GM23338 (cell line): ENCODE measurements around the gene DNAAF5. TPM values are rescaled to one million over a fixed set of nuclear protein-coding genes. Genes with fewer than 3 reads are reported as not detected.
A peak's percentile ranks its signal among the peaks of the same experiment; 100 is the strongest.

ENCODE experiments used
- ATAC-seq: fragments of 200-7000 bp; cut with Tn5 transposase; 3 replicates; pipeline ENCODE4 v1.9.1; 2020
- DNase-seq: peaks from one replicate; pipeline ENCODE4 v3.0.0-alpha.2; 2015; ENCODE audit warnings: low spot score
- H2AFZ ChIP-seq: fragments of 200-600 bp; sonication (generic); 2 replicates; pipeline ENCODE4 v1.8.0; 2016; ENCODE audit warnings: antibody characterized with exemption, mild to moderate bottlenecking, moderate library complexity
- H3F3A ChIP-seq: fragments of 200-600 bp; sonication (generic); replicated peaks from 2 replicates; pipeline ENCODE4 v1.8.0; 2017; ENCODE audit warnings: antibody characterized with exemption, mixed run types, low read depth
- H3K27ac ChIP-seq: fragments of 200-600 bp; sonication (generic); 2 replicates; pipeline ENCODE4 v1.6.1; 2016; ENCODE audit warnings: low read depth
- H3K27me3 ChIP-seq: fragments of 200-600 bp; sonication (generic); 2 replicates; pipeline ENCODE4 v1.8.0; 2016; ENCODE audit warnings: mild to moderate bottlenecking, mixed run types, moderate library complexity; ENCODE audit not compliant: insufficient read depth
- H3K36me3 ChIP-seq: fragments of 200-600 bp; sonication (generic); 2 replicates; pipeline ENCODE4 v1.8.0; 2016; ENCODE audit warnings: mild to moderate bottlenecking; ENCODE audit not compliant: insufficient read depth
- H3K4me1 ChIP-seq: fragments of 200-600 bp; sonication (generic); 2 replicates; pipeline ENCODE4 v1.8.0; 2016; ENCODE audit warnings: mild to moderate bottlenecking, moderate library complexity; ENCODE audit not compliant: insufficient read depth
- H3K4me2 ChIP-seq: fragments of 200-600 bp; sonication (generic); 2 replicates; pipeline ENCODE4 v1.7.1; 2017; ENCODE audit warnings: mixed run types
- H3K4me3 ChIP-seq: fragments of 200-600 bp; sonication (generic); 2 replicates; pipeline ENCODE4 v1.6.1; 2016; ENCODE audit warnings: mixed run types
- H3K79me2 ChIP-seq: fragments of 200-600 bp; sonication (generic); replicated peaks from 2 replicates; pipeline ENCODE4 v1.8.0; 2017; ENCODE audit warnings: mild to moderate bottlenecking; ENCODE audit not compliant: insufficient read depth
- H3K9me2 ChIP-seq: fragments of 200-600 bp; sonication (generic); 2 replicates; pipeline ENCODE4 v1.8.0; 2017; ENCODE audit not compliant: insufficient read depth
- H4K20me1 ChIP-seq: fragments of 200-600 bp; sonication (generic); replicated peaks from 2 replicates; pipeline ENCODE4 v1.8.0; 2017; ENCODE audit warnings: mild to moderate bottlenecking; ENCODE audit not compliant: insufficient read depth
- H3K27ac Mint-ChIP-seq: 2 replicates; pipeline ENCODE4 v1.8.0; 2020; ENCODE audit warnings: inconsistent platforms, mild to moderate bottlenecking, moderate library complexity, mixed read lengths
- H3K27me3 Mint-ChIP-seq: 3 replicates; pipeline ENCODE4 v1.8.0; 2022; ENCODE audit warnings: low read depth, mild to moderate bottlenecking, moderate library complexity, mixed read lengths, inconsistent platforms; ENCODE audit not compliant: insufficient read depth, poor library complexity
- H3K36me3 Mint-ChIP-seq: 3 replicates; pipeline ENCODE4 v1.8.0; 2021; ENCODE audit warnings: low read depth, mild to moderate bottlenecking, inconsistent platforms, moderate library complexity, mixed read lengths
- H3K4me1 Mint-ChIP-seq: 3 replicates; pipeline ENCODE4 v1.8.0; 2020; ENCODE audit warnings: mild to moderate bottlenecking, inconsistent platforms, mixed read lengths
- H3K4me3 Mint-ChIP-seq: 3 replicates; pipeline ENCODE4 v1.8.0; 2021; ENCODE audit warnings: moderate library complexity, mild to moderate bottlenecking, inconsistent platforms, mixed read lengths
- H3K9me3 Mint-ChIP-seq: 3 replicates; pipeline ENCODE4 v1.8.0; 2020; ENCODE audit warnings: moderate library complexity, mild to moderate bottlenecking, inconsistent platforms, mixed read lengths
- CREB1 ChIP-seq: fragments of 250-450 bp; sonication (Bioruptor Pico); IDR thresholded peaks from 2 replicates; pipeline ENCODE4 v1.5.0; 2020; ENCODE audit warnings: low read depth, mild to moderate bottlenecking, moderate library complexity
- EZH2 ChIP-seq: fragments of 200-600 bp; sonication (generic); IDR thresholded peaks from one replicate; pipeline ENCODE4 v1.8.0; 2017; ENCODE audit warnings: antibody characterized with exemption, mild to moderate bottlenecking, low read depth; ENCODE audit not compliant: unreplicated experiment
- POLR2AphosphoS5 ChIP-seq: IDR thresholded peaks from 2 replicates; pipeline ENCODE4 v1.6.1; 2016; ENCODE audit warnings: antibody characterized with exemption, low read depth
- polyA plus RNA-seq: library from polyadenylated mRNA; unstranded; fragments of >200 nt; fragmentation: Nextera tagmentation; extraction: Ambion mirVana; gene quantifications from 2 replicates; pipeline ENCODE4 v1.2.1, GENCODE V29; 2016
- total RNA-seq: library from RNA; depleted of rRNA; stranded (reverse); fragments of >200 nt; shearing (Covaris generic); gene quantifications from 2 replicates; pipeline ENCODE4 v1.2.3, GENCODE V29; 2014
- TF ChIP-seq, protein P1 (sequence below), 2 experiments: fragments of 200-600 bp in 1 of 2; sonication (generic) in 1 of 2; conservative IDR thresholded peaks; 2 replicates each; pipeline versions ENCODE4 v1.5.1 to v1.6.1; 2016 to 2017; ENCODE audit warnings: antibody characterized with exemption in 2 of 2, low read depth in 2 of 2, mild to moderate bottlenecking in 2 of 2, moderate library complexity in 1 of 2
- TF ChIP-seq, protein P2 (sequence below): fragments of 250-450 bp; sonication (Bioruptor Pico); IDR thresholded peaks from 2 replicates; pipeline ENCODE4 v1.5.0; 2020; ENCODE audit warnings: mild to moderate bottlenecking, moderate library complexity

The DNAAF5 gene
- total and polyA plus RNA-seq, 2 experiments from 2014 or later, result 20.4 to 86.7 TPM

DNA sequence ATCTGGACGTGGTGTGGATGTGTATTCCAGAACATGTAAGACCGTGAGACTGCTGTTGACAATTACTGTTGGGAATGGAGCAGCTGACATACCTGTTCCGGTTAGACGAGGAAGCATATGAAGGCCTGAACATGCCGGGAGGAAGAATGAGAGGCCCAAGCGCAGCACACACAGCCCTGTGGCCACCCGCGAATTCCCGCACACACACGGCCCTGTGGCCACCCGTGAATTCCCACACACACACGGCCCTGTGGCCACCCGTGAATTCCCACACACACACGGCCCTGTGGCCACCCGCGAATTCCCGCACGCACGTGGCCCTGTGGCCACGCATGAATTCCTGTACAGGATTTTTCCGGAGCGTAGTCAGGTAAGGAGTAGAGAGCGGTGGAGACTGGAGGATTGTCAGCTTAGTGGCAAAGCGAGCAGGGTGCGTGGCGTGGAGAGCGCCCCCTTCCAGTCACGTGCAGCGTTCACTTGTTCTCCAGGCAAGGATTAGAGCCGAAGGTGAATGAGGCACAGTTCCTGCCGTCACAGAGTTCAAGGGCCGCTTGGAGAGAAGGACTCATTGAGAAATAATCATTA lies 96.3 kb downstream of the DNAAF5 start:
- no peak for TF ChIP-seq POLR2AphosphoS5
- TF ChIP-seq, protein P1, sequence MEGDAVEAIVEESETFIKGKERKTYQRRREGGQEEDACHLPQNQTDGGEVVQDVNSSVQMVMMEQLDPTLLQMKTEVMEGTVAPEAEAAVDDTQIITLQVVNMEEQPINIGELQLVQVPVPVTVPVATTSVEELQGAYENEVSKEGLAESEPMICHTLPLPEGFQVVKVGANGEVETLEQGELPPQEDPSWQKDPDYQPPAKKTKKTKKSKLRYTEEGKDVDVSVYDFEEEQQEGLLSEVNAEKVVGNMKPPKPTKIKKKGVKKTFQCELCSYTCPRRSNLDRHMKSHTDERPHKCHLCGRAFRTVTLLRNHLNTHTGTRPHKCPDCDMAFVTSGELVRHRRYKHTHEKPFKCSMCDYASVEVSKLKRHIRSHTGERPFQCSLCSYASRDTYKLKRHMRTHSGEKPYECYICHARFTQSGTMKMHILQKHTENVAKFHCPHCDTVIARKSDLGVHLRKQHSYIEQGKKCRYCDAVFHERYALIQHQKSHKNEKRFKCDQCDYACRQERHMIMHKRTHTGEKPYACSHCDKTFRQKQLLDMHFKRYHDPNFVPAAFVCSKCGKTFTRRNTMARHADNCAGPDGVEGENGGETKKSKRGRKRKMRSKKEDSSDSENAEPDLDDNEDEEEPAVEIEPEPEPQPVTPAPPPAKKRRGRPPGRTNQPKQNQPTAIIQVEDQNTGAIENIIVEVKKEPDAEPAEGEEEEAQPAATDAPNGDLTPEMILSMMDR (conservative IDR thresholded peaks at IDR 0.05; ENCODE audit: low read depth in 2 of 2), result peak; percentile 68 to 82
- Histone ChIP-seq H3K36me3 (no peaks in the 10 kb centered on the region), H3K27ac (0 out of 2 replicates have a peak overlapping the region, but pooled peaks have one; percentile 76), H3K79me2 (peaks cover 100% of the 10 kb centered on the region), H3K4me3 (no peak overlapping the region), H3F3A (peaks cover 10% of the 10 kb centered on the region; the same call in 1 of the 2 replicates), H3K4me1 (peaks cover 27% of the 10 kb centered on the region), H3K9me2 (no peaks in the 10 kb centered on the region), H3K27me3 (no peaks in the 10 kb centered on the region), H2AFZ (no peak overlapping the region), H4K20me1 (peaks cover 65% of the 10 kb centered on the region), H3K4me2 (no peak overlapping the region)
- Mint-ChIP-seq H3K36me3 (peaks cover 24% of the 10 kb centered on the region), H3K9me3 (no peaks in the 10 kb centered on the region; the same call in 2 of the 3 replicates), H3K4me1 (peaks cover 62% of the 10 kb centered on the region), H3K4me3 (no peak overlapping the region; the same call in 2 of the 3 replicates), H3K27ac (peak overlapping the region; percentile 51), H3K27me3 (peaks cover 6% of the 10 kb centered on the region)
- ATAC-seq (peak; percentile 90), DNase-seq (peak; percentile 83)

DNA sequence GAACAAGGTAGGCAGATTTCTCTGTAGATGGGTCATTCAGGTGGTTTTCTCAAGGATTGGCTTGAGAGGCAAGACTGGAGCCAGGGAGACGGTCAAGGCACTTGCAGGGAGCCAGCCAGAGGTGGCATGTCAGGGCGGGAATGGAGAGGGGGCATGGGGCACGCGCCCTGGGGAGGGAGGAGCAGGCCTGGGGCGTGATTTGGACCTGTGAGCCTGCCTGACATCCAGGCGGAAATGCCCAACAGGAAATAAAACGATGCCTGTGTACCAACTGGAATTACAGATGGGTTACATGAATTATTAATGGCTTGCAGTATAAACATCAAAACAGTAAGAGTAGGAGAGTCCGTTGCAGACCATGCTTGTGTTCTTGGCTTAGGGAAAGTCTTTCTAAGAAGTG lies 97.2 kb downstream of the DNAAF5 start:
- Mint-ChIP-seq H3K27me3 (peaks cover 3% of the 10 kb centered on the region), H3K9me3 (no peaks in the 10 kb centered on the region), H3K4me3 (no peak overlapping the region), H3K36me3 (peaks cover 16% of the 10 kb centered on the region), H3K4me1 (peaks cover 54% of the 10 kb centered on the region), H3K27ac (peak overlapping the region; percentile 51; the same call in 1 of the 2 replicates)
- Histone ChIP-seq H3K27ac (no peak overlapping the region), H3K36me3 (no peaks in the 10 kb centered on the region), H3F3A (peaks cover 10% of the 10 kb centered on the region; the same call in 1 of the 2 replicates), H3K4me2 (no peak overlapping the region), H2AFZ (no peak overlapping the region), H4K20me1 (peaks cover 69% of the 10 kb centered on the region), H3K9me2 (no peaks in the 10 kb centered on the region), H3K4me1 (peaks cover 24% of the 10 kb centered on the region), H3K79me2 (peaks cover 100% of the 10 kb centered on the region), H3K4me3 (no peak overlapping the region), H3K27me3 (no peaks in the 10 kb centered on the region)
- no peak for DNase-seq
- TF ChIP-seq POLR2AphosphoS5, result no peak
- no peak for TF ChIP-seq EZH2
- TF ChIP-seq CREB1, result no peak
- TF ChIP-seq, protein P1 (conservative IDR thresholded peaks at IDR 0.05; ENCODE audit: low read depth in 2 of 2), result no peak
- no peak for ATAC-seq

DNA sequence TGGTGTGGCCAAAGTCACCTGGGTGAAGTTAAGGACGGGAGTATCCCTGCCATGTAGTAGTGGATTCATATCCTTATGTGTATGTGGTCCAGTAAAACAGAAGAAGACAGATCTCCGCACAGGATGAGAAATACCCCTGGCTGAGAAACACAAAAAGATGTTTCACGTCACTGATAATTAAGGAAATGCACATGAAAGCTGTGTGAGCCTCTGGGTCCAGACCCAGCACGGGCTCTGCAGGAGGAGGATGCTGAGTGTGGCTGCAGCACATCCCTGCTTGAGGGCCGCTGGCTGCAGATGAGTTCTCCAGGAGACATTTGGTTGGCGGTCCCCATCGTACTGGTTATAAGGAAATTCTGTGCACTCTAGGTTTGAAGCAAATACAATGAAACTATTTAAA lies 97.6 kb downstream of the DNAAF5 start:
- Mint-ChIP-seq H3K27ac (no peak overlapping the region), H3K4me3 (no peak overlapping the region), H3K9me3 (no peaks in the 10 kb centered on the region), H3K36me3 (peaks cover 16% of the 10 kb centered on the region), H3K27me3 (peaks cover 6% of the 10 kb centered on the region), H3K4me1 (peaks cover 56% of the 10 kb centered on the region)
- Histone ChIP-seq H2AFZ (no peak overlapping the region), H3K4me3 (no peak overlapping the region), H3K79me2 (peaks cover 100% of the 10 kb centered on the region), H3K4me2 (no peak overlapping the region), H4K20me1 (peaks cover 71% of the 10 kb centered on the region), H3K27ac (no peak overlapping the region), H3K36me3 (no peaks in the 10 kb centered on the region), H3K4me1 (peaks cover 24% of the 10 kb centered on the region), H3K9me2 (no peaks in the 10 kb centered on the region), H3K27me3 (no peaks in the 10 kb centered on the region), H3F3A (peaks cover 10% of the 10 kb centered on the region; the same call in 1 of the 2 replicates)
- ATAC-seq (no peak), DNase-seq (no peak)
- no peak for TF ChIP-seq CREB1
- TF ChIP-seq, protein P2, sequence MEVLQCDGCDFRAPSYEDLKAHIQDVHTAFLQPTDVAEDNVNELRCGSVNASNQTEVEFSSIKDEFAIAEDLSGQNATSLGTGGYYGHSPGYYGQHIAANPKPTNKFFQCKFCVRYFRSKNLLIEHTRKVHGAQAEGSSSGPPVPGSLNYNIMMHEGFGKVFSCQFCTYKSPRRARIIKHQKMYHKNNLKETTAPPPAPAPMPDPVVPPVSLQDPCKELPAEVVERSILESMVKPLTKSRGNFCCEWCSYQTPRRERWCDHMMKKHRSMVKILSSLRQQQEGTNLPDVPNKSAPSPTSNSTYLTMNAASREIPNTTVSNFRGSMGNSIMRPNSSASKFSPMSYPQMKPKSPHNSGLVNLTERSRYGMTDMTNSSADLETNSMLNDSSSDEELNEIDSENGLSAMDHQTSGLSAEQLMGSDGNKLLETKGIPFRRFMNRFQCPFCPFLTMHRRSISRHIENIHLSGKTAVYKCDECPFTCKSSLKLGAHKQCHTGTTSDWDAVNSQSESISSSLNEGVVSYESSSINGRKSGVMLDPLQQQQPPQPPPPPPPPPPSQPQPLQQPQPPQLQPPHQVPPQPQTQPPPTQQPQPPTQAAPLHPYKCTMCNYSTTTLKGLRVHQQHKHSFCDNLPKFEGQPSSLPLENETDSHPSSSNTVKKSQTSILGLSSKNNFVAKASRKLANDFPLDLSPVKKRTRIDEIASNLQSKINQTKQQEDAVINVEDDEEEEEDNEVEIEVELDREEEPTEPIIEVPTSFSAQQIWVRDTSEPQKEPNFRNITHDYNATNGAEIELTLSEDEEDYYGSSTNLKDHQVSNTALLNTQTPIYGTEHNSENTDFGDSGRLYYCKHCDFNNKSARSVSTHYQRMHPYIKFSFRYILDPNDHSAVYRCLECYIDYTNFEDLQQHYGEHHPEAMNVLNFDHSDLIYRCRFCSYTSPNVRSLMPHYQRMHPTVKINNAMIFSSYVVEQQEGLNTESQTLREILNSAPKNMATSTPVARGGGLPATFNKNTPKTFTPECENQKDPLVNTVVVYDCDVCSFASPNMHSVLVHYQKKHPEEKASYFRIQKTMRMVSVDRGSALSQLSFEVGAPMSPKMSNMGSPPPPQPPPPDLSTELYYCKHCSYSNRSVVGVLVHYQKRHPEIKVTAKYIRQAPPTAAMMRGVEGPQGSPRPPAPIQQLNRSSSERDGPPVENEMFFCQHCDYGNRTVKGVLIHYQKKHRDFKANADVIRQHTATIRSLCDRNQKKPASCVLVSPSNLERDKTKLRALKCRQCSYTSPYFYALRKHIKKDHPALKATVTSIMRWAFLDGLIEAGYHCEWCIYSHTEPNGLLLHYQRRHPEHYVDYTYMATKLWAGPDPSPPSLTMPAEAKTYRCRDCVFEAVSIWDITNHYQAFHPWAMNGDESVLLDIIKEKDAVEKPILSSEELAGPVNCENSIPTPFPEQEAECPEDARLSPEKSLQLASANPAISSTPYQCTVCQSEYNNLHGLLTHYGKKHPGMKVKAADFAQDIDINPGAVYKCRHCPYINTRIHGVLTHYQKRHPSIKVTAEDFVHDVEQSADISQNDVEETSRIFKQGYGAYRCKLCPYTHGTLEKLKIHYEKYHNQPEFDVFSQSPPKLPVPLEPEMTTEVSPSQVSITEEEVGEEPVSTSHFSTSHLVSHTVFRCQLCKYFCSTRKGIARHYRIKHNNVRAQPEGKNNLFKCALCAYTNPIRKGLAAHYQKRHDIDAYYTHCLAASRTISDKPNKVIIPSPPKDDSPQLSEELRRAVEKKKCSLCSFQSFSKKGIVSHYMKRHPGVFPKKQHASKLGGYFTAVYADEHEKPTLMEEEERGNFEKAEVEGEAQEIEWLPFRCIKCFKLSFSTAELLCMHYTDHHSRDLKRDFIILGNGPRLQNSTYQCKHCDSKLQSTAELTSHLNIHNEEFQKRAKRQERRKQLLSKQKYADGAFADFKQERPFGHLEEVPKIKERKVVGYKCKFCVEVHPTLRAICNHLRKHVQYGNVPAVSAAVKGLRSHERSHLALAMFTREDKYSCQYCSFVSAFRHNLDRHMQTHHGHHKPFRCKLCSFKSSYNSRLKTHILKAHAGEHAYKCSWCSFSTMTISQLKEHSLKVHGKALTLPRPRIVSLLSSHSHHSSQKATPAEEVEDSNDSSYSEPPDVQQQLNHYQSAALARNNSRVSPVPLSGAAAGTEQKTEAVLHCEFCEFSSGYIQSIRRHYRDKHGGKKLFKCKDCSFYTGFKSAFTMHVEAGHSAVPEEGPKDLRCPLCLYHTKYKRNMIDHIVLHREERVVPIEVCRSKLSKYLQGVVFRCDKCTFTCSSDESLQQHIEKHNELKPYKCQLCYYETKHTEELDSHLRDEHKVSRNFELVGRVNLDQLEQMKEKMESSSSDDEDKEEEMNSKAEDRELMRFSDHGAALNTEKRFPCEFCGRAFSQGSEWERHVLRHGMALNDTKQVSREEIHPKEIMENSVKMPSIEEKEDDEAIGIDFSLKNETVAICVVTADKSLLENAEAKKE (CRISPR knock-in tag), result no peak
